HG02852 (cell line): ENCODE data around the gene HOXD9.

Experiments used
- ATAC-seq: cut with Tn5 transposase; IDR thresholded peaks from one replicate; pipeline ENCODE4 v1.9.1; 2021; ENCODE audit warnings: mild to moderate bottlenecking, moderate library complexity; ENCODE audit not compliant: unreplicated experiment

The HOXD9 gene

DNA sequence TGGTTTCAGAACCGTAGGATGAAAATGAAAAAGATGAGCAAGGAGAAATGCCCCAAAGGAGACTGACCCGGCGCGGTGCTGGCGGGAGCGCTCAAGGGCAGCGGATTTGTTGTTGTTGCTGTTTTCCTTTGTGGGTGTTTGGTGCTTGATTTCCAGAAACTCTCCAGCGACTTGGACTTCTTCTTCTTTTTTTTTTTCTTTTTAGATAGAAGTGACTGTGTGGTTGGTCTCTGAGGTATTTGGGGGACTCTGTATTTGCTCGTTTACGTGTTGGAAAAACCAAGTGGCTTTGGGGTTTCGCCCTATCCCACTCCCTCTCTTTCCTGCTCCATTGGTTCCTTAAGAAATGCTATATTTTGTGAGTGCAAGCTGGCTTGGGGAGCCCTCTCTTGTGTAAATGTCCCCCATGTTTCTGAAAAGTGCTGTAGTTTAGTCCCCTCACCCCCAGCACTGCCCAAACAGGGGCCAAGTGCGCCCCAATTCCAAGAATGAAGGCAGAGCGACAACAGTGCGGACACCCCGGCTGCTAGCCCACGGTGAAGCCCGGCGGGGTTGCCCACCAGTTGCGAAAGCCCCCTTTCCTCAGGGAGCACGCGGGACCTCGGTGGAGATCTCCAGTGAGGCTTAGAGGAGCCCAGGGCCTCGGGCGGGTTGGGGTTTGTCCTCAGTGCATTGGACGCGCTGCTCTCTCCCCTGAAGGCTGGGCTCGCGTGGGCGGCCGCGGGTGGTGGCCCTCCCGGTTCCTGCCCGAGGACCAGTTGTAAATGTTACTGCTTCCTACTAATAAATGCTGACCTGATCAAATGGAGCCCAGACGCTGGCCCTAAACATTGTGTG lies 1.8 kb downstream of the HOXD9 start:
- ATAC-seq = no peak

DNA sequence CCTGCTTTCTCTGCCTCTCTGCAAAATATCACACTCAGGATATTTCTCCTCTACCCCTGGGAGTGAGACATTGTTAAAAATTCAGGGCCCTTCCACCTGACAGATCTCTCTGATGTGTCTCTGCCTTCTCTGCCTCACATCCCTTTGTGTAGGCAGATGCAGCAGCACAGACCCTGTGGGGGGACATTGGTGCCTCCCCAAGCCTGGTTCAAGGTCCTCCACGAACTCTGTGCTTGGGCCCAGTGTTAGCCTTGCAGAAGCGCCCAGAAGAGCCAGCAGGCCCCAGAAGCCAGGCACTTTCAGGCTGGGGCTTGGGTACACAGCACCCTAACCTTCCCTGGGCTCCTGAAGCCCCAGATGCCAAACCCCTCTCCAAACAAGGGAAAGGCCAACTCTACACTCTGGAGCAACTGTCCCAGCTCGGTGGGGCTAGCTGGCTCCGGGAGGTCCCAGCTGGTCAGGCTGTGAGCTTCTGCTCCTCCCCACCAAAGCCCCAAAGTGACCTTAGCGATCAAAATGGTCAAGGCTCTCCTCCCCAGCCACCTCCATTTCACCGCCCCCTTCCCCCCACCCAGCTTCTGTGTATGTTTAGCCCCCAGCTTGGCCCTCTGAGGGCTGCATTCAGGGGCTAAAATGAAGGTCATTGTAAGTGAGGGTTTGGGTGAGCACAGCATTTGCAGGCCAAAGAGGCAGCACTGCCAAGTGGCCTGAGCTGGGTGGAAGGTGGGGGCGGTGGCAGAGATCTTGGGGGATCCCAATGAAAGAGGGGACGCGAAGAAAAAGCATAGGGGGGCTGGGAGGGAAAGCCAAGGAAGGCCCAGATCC lies 2.6 kb downstream of the HOXD9 start:
- ATAC-seq = no peak

DNA sequence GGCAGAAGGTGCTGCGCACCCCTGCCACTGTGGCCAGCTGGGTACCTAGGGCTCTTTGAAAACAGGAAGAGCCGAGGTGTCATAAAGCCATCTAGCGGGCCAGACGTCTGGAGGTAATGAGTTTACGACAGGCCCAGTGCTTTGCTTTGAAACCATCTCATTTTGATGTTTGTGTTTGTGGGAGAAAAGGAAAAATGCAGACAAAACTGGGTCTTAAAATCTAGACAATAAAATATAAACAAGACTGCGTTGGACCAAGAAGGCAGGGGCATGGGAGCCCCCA lies 3.2 kb downstream of the HOXD9 start:
- ATAC-seq = no peak

DNA sequence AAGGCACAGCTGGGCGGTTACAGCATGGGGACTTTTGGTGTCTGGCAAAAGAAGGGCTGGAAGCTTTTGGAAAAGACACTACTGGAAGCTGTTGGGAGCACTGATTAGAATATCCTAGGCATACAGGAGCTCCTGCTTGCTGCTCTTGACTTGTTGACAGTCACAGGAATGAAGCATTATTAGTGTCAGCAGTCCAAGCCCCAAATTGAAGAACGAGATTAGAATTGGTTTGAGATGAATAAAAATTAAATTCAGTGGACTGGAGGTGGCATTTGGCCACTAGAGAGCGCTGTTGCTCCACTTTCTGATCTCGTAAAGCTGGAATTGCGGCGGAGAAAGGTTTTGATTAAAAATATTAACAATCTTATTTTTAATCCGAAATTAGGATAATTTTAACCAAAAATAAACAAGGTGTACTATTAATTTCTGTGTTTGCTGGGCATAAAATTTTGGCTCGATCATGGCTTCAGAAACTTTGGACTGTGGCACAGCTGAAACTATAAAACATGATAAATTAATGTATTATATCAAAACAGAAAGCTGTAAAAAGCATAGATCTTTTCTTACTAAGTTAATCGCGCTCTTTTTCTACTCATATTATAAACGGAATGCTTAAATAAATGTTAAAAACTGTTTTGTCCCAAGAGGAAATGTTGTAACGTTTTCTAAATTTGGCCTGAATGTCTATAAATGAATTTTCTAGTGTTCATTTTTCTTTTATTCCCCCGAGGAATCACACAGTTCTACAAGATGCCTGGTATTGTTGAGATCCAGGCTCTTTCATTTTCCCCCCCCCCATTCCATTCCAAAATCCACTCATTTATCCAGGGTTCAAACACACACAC lies 4.6 kb downstream of the HOXD9 start:
- ATAC-seq = no peak

DNA sequence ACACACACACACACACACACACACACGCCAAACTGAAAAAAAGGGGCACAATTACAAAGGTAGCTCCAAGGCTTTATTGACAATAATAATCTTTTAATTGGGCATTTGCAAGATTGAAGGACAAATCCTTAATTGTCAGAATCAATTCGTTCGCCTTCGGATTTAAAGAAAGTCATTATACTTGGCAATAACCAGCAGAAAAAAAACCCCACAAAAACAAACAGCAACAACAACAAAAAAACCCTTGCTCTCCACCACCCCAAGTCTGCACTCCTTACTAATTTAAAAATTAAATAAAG lies 5.2 kb downstream of the HOXD9 start:
- ATAC-seq = no peak

DNA sequence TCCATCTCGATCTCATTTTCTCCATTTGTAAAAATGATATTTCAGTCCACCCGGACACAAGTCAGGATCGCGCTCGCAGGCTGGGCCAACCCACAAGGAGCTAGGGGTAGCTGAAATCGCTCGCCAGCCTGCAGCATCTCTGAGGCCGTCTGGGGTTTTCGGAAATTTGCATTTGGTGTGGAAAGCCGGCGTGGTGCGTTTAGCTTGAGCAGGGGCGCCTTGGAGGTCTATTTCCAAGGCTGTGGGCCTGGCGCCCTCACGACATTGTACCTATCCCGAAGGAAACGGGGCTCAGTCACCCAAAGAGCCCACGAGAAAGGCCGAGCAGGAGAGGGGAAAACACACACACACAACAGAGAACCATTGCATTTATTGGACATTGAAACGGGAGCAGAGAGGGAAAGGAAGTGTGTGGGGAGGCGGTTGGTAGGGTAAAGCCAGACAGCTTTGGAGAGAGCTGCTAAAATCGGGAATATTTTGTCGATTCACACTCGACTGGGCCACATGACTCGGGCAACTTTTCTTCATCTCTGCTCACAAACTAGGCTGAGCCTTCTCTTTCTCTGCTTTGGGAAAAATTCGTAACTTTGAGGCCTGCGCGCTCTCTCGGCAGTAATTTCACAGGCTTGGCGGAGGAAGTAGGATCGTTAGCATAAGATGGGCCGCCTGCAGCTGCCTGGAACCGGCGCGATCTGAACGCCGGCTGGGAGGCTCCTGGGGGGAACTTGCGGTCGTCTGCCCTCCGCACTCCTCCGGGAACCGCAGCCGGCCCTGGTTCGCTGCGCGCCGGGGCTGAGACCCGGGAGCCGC lies 5.9 kb downstream of the HOXD9 start:
- no peak for ATAC-seq

DNA sequence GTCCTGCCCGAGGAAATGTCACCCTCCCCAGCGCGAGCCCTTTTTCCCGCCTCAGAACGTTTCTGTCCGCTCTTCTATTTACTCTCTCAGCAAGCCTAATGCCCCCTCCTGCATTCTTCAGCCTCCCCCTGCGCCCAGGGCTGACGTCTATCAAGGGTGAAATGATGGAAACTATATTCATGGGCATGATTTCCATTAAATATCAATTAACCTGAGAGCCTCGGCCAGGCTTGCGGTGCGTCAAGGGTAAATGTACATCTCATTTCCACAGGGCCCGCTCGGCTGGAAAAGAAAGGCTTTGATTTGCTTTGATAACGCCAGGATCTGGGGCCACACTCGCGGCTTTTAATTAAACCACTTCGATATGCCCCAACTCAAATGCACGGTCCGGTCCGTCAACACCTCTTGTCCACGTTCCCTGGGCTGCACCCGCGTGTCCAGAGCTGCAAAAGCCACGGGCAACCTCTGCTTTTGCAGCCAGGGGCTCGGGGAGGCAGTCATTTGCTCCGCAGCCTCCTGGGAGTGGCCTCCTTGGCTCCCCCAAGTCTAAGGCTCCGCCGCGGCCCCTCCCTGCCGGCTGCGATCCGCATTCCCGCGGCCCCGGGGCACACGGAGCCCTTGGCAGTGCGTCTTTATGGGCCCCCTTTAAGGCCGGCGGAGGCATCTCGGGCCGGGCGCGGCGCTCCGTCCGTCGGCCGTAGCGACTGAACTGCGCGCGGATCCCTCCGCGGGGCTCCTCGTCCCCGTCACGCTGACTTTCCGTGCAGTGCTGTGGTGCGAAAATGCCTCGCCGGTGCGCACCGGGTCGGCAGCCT lies 6.7 kb downstream of the HOXD9 start, which contains the start of gene HOXD8:
TSS of gene HOXD8 (plus strand) at position 724 of the 815 bp plus-strand sequence. CDS start 662 bp downstream, outside the sequence.
- ATAC-seq = no peak

DNA sequence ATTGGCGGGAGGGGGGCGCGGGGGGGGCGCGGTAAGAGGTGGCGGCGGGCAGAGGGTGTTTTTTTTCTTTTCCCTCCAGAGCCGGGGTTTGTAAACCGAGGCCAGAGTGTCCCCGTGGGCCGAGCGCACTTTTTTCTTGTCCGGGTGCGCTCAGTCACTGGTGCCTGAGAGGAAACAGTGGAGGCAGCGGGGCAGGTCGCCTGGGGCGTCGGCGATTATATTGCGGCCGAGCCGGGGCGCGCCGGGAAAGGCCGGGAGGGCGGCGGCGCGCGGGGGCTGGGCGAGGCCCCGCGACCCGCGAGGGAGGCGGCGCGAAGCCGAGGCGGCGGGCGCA lies 7.3 kb downstream of the HOXD9 start:
- ATAC-seq = no peak

DNA sequence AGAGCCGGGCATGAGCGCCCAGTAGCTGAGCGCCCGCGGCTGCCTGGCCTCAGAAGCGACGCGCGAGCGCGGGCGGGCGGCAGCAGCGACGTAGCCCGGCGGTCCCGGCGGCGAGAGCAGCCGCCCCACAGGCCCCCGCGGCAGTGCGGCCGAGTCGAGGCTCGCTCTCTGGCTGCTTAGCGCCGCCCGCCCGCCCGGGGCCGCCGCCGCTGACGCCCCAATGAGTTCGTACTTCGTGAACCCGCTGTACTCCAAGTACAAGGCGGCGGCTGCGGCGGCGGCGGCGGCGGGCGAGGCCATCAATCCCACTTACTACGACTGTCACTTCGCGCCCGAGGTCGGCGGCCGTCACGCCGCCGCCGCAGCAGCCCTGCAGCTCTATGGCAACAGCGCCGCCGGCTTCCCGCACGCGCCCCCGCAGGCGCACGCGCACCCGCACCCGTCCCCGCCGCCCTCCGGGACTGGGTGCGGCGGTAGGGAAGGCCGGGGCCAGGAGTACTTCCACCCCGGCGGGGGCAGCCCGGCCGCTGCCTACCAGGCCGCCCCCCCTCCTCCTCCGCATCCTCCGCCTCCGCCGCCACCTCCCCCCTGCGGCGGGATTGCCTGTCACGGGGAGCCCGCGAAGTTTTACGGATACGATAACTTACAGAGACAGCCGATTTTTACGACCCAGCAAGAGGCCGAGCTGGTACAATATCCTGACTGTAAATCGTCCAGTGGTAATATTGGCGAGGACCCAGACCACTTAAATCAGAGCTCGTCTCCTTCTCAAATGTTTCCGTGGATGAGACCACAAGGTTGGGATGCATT lies 7.8 kb downstream of the HOXD9 start:
- ATAC-seq = no peak

DNA sequence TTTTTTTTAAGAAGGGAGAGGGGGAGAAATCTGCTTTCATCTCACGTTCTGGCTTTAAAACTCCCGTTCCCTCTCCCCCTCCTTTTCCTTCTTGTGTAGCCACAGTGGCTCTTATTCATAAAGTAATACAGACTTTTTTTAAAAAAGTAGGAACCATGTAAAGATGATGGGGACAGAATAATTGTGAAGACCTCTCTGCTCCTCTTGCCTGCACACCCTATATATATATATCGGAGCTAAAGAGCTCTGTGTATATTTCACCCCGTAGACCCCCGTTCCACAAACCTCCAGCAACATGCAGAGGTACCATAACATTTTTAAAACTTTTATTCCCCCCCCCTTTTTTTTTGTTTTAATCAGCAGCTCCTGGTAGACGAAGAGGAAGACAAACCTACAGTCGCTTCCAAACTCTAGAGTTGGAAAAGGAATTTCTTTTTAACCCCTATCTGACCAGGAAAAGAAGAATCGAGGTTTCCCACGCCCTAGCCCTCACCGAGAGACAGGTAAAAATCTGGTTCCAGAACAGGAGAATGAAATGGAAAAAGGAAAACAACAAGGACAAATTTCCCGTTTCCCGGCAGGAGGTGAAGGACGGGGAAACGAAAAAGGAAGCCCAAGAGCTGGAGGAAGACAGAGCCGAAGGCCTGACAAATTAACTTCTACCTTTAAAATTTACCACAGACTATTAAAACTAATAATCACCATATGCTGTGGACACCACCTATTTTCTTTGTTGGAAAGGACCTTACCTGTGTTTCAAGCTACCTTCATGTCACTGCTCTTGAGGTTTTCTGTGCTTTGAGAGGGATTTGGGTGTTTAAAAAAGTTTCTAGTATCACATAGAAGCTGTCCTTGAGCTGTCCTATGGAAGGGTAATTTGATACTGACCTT lies 8.7 kb downstream of the HOXD9 start:
- ATAC-seq = no peak

DNA sequence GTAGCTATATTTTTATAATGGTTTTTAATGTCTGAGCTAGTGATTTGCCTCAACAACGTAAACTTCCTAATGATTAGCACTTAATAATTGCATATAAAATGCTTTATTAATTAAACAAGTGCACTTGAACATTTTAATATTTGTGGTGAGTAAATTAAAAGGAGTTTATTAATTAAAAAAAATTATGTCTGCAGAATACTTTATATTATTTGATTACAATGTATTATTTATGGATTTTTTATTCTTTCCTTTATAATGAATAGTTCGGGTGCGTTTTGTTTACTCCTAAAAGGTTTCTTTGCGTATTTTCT lies 9.3 kb downstream of the HOXD9 start:
- no peak for ATAC-seq

DNA sequence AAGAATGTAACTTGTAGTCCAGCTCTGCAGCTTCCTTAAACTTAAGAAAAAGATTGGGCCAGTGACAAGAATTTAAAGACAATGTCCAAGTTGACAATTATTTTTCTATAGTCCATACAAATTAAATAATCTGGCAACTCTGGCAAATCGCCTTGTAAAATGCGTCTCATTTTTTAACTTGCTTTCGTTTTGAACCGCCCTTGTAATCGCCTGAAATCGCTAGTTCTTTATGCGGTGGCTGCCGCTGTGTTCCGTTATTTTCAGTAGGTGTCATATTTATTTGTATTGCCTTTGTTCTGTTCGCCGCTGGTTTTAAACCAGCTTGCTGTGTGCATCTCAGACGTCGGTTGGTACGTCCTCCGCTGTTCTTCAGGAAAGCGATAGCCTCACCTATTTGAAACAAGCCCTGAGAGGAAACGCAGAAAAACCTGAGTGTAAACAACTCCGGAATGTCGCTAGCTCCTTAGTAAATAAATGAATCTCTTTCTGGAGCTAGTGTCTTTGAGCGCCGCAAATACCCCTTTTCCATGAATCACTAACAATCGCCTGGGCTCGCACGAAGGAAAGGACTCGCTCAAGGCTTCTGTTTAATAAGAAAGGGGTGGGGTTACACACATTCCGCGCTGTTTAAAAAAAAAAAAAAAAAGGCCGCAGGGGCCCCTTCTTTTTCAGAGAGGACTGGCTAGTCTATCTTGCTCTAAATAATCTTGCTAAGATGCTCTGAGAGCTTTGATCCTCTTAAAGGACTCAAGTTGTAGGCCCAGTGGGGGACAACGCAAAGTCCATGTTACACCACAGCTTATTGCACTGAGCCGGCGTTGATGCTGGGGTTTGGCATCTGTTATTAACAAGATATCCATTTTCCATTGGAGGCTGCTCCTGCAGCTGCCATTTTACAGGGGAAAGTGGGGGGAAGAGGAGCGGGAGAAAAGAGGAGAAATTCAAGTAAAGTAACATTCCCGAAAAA lies 10.0 kb downstream of the HOXD9 start:
- ATAC-seq = no peak

DNA sequence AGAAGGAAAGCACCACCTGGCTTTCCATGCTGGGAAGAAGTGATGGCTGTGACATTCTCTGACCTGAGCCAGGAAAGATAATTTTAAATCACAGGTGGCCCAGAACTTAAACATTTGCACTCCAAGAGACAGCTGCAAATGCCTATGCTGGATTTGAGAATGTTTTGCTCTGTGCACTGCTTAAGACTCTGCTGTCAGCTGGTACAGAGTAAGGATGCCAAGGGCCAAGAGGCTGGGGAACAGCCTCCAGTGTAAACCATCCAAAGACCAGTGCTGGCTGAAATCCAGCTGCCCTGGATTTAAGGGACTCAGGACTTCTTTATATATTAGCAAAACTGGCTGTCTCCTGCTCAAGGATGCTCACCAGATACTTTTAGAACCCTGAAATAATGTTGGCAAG lies 10.9 kb downstream of the HOXD9 start:
- no peak for ATAC-seq

DNA sequence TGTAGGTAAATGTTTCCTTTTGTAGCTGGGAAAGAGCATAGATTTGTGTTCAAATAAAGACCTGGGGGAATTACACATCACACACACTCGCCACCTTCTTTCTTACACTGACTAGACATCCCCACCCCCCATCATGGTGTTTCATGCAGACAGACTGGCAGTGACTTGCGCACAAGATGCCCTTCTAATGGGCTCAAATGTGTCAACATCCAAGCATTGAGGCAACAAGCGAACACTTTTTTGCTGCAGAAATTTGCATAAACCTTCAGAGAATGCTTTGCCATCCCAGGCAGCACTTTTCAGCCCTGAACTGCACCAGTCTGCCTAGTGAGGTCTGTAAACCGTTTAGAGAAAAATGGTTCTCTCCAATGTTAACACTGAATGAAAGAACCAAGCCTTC lies 11.5 kb downstream of the HOXD9 start:
- ATAC-seq = no peak

DNA sequence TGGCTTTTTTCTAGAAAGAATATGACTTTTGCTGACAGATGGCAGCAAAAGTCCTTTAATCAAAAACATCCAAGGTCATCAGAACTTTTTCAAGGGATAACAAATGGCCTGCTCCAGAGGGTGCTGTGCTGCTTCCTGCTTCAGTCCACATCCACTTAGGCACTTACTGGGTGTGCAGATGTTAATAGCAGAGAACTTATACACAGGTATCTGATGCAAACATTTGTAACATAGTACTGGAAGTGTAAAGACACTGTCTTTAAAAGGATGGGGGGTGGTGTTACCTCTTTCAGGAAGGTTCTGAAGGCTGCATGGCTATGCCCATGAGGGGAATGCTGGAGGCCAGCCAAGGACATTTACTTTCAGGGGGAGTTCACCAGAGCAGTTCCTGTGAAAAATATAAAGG lies 12.5 kb downstream of the HOXD9 start:
- no peak for ATAC-seq

DNA sequence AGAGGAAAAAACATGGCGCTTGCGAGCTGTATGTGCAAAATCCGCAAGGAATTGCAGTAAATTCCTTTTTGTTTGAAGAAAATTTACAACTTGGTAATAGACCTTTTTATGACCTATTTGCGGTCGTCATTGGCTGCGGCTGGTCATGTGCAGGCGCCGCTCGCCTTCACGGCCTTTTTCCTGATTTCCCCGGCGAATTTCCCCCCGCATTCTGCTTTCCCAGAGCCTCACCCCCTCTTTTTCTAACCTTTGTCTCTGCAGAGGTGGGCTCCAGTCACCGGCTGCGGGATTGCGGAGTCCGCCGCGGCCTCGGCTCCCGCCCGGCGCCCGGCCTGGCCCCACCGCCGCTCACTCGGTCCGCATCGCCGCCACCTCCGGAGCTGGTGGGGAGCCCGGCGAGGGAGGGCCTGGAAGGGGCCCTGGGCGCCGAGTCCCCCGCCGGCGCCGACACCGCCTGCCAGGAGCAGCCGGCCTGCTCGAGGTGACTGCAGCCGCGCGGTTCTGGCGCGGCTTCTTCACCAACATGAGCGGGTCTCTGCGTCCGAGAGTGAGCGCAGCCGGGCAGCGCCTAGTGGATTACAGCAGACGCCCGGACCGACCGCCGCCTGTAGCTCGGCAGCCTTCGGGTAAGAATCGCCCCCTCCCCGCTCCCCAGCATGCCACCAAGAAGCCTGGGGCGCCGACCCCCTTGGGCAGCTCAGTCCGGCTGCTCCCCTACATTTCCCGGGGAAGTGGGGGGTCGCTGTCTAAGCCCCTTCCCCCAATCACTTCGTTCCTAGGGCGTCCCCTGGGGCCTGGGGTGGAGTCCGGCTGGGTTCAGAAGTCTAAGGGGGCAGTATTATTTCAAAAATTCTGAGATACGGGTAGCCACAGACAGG lies 14.1 kb downstream of the HOXD9 start:
- no peak for ATAC-seq
